GM12873 (cell line): ENCODE results near the gene CHTF18.

Experiments used
- CTCF ChIP-seq: IDR thresholded peaks from 2 replicates; pipeline ENCODE4 v1.5.1; 2012; ENCODE audit warnings: low read depth, mild to moderate bottlenecking, moderate library complexity, low read length, control low read depth; ENCODE audit not compliant: insufficient read depth; ENCODE audit errors: missing control alignments

Gene CHTF18

GRCh38 chr16:807347-808084 lies 19.1 kb downstream of the CHTF18 start:
- TF ChIP-seq CTCF, result no peak

- TF ChIP-seq CTCF, result no peak
These were observed 19.6 kb downstream of the CHTF18 start for GRCh38 chr16:808085-808386.

- peak; percentile 60 for TF ChIP-seq CTCF
These were observed 24.9 kb downstream of the CHTF18 start for GRCh38 chr16:813204-813915.

GRCh38 chr16:813916-814412 lies 25.5 kb downstream of the CHTF18 start:
- TF ChIP-seq CTCF, result no peak

GRCh38 chr16:814974-815373 lies 26.6 kb downstream of the CHTF18 start:
- no peak for TF ChIP-seq CTCF

GRCh38 chr16:815861-816260 lies 27.4 kb downstream of the CHTF18 start:
- TF ChIP-seq CTCF, result no peak

GRCh38 chr16:817001-817906 lies 28.8 kb downstream of the CHTF18 start:
- no peak for TF ChIP-seq CTCF
